Measurements from ENCODE around the gene PGD.
"Not testable (repeated sequence)": the region's sequence is repeated elsewhere in the genome, so short reads cannot be mapped to it uniquely, and the experiment has no call there.

The PGD gene

GRCh38 chr1:10438677-10439163, 39.9 kb downstream of the PGD start:
- no peak for ATAC-seq

- ATAC-seq: no peak
These were observed 41.4 kb downstream of the PGD start for GRCh38 chr1:10440305-10440704.

GRCh38 chr1:10440794-10441193, 41.9 kb downstream of the PGD start:
- ATAC-seq: no peak

- ATAC-seq: no peak
These were observed 45.4 kb downstream of the PGD start for GRCh38 chr1:10444248-10444647.

- ATAC-seq: peak; percentile 61 to 89
These were observed 46.0 kb downstream of the PGD start for GRCh38 chr1:10444795-10445397.

GRCh38 chr1:10446790-10447422, 48.0 kb downstream of the PGD start:
- ATAC-seq: no peak

- ATAC-seq: no peak
These were observed 50.9 kb downstream of the PGD start, which contains the start of gene CORT for GRCh38 chr1:10449751-10450150. Gene CORT (plus strand): TSS chr1:10450031. CDS start chr1:10450224, 193 bp downstream.

- ATAC-seq: no peak
These were observed 51.4 kb downstream of the PGD start for GRCh38 chr1:10450156-10450814.

- no peak for ATAC-seq
These were observed 52.0 kb downstream of the PGD start for GRCh38 chr1:10450836-10451235.

GRCh38 chr1:10451287-10451686, 52.4 kb downstream of the PGD start:
- no peak for ATAC-seq

- ATAC-seq: no peak
These were observed 57.2 kb downstream of the PGD start for GRCh38 chr1:10456048-10456447.

- no peak for ATAC-seq
These were observed 57.8 kb downstream of the PGD start for GRCh38 chr1:10456661-10457060.

- not testable (repeated sequence) for ATAC-seq
These were observed 58.6 kb downstream of the PGD start for GRCh38 chr1:10457462-10457861.

- no peak for ATAC-seq
These were observed 59.0 kb downstream of the PGD start for GRCh38 chr1:10457875-10458274.

- no peak for ATAC-seq
These were observed 60.3 kb downstream of the PGD start for GRCh38 chr1:10459184-10459583.

- ATAC-seq: no peak
These were observed 68.2 kb downstream of the PGD start for GRCh38 chr1:10467078-10467477.

GRCh38 chr1:10470043-10470442, 71.2 kb downstream of the PGD start:
- ATAC-seq: no peak

All from activated CD4-positive, CD25-positive, alpha-beta regulatory T cell treated with anti-CD3 and anti-CD28 coated beads, Interleukin-2, amount 50 U/mL, for 24 hours (primary cell).